Glomerular endothelial cell (primary cell): ENCODE results near the gene CAPS. TPM values are rescaled to one million over a fixed set of nuclear protein-coding genes. Genes with fewer than 3 reads are reported as not detected.

Source experiments
- DNase-seq: peaks from one replicate; pipeline ENCODE4 v3.0.0-alpha.2; 2011; ENCODE audit warnings: low read depth, low spot score; ENCODE audit errors: extremely low read depth
- total RNA-seq: library from RNA; depleted of rRNA; stranded (reverse); fragments of >200 nt; gene quantifications from 2 replicates; pipeline ENCODE4 v1.2.3, GENCODE V29; 2015

The CAPS gene
- total RNA-seq, 1 donor from 2014 or later, result 8.4 TPM

- no peak for DNase-seq
Measured at GRCh38 chr19:5932609-5933262, 18.7 kb downstream of the CAPS start.

GRCh38 chr19:5933391-5934068 lies 19.5 kb downstream of the CAPS start:
- no peak for DNase-seq

- no peak for DNase-seq
Measured at GRCh38 chr19:5934069-5934401, 20.0 kb downstream of the CAPS start.

- no peak for DNase-seq
Measured at GRCh38 chr19:5934774-5935472, 20.9 kb downstream of the CAPS start.

- no peak for DNase-seq
Measured at GRCh38 chr19:5935473-5936291, 21.6 kb downstream of the CAPS start.

- DNase-seq, result no peak
Measured at GRCh38 chr19:5936292-5936592, 22.2 kb downstream of the CAPS start.

GRCh38 chr19:5937550-5937949 lies 23.5 kb downstream of the CAPS start:
- DNase-seq, result no peak

GRCh38 chr19:5940260-5941208 lies 26.5 kb downstream of the CAPS start:
- DNase-seq, result no peak

- no peak for DNase-seq
Measured at GRCh38 chr19:5941673-5942072, 27.6 kb downstream of the CAPS start.

GRCh38 chr19:5943045-5943444 lies 29.0 kb downstream of the CAPS start:
- DNase-seq, result no peak

- no peak for DNase-seq
Measured at GRCh38 chr19:5943623-5944022, 29.6 kb downstream of the CAPS start.

- no peak for DNase-seq
Measured at GRCh38 chr19:5947435-5947834, 33.4 kb downstream of the CAPS start.

GRCh38 chr19:5948752-5949564 lies 34.9 kb downstream of the CAPS start:
- no peak for DNase-seq

GRCh38 chr19:5949792-5950305 lies 35.8 kb downstream of the CAPS start:
- no peak for DNase-seq

GRCh38 chr19:5950741-5951140 lies 36.7 kb downstream of the CAPS start:
- no peak for DNase-seq

- no peak for DNase-seq
Measured at GRCh38 chr19:5951338-5951861, 37.3 kb downstream of the CAPS start.

GRCh38 chr19:5952193-5953029 lies 38.4 kb downstream of the CAPS start:
- no peak for DNase-seq

GRCh38 chr19:5953030-5953589 lies 39.1 kb downstream of the CAPS start:
- no peak for DNase-seq
